Fibroblast of lung (primary cell): ENCODE measurements around the gene ADAR. TPM values are rescaled to one million over a fixed set of nuclear protein-coding genes. Genes with fewer than 3 reads are reported as not detected.

ENCODE experiments used
- DNase-seq, 2 donors: peaks; one replicate each; pipeline versions ENCODE4 v3.0.0 to v3.0.0-alpha.2; 2010; ENCODE audit warnings: low read depth in 2 of 2
- H2AFZ ChIP-seq: 2 replicates; pipeline ENCODE4 v1.5.1; 2012; ENCODE audit warnings: low read length, control low read depth, inconsistent platforms
- H3K27ac ChIP-seq: 2 replicates; pipeline ENCODE4 v1.5.1; 2011; ENCODE audit warnings: low read length, control low read depth; ENCODE audit not compliant: insufficient read depth
- H3K27me3 ChIP-seq: 2 replicates; pipeline ENCODE4 v1.5.1; 2011; ENCODE audit warnings: mild to moderate bottlenecking, low read length; ENCODE audit not compliant: control insufficient read depth, insufficient read depth
- H3K36me3 ChIP-seq: 2 replicates; pipeline ENCODE4 v1.5.1; 2011; ENCODE audit warnings: low read length; ENCODE audit not compliant: control insufficient read depth, insufficient read depth
- H3K4me1 ChIP-seq: 2 replicates; pipeline ENCODE4 v1.5.1; 2011; ENCODE audit warnings: low read length; ENCODE audit not compliant: control insufficient read depth, insufficient read depth; ENCODE audit errors: extremely low read depth
- H3K4me2 ChIP-seq: 2 replicates; pipeline ENCODE4 v1.5.1; 2011; ENCODE audit warnings: low read length, control low read depth; ENCODE audit not compliant: insufficient read depth; ENCODE audit errors: extremely low read depth
- H3K4me3 ChIP-seq, 4 experiments: fragments of 200-600 bp in 1 of 4; sonication (generic) in 1 of 4; replicated peaks in 1 of 4; 2 replicates each; pipeline ENCODE4 v1.5.1; 2011 to 2016; ENCODE audit warnings: low read length in 4 of 4, low read depth in 3 of 4, mild to moderate bottlenecking in 3 of 4, control low read depth in 2 of 4, inconsistent platforms in 1 of 4, mixed read lengths in 1 of 4; ENCODE audit not compliant: insufficient read depth in 1 of 4; ENCODE audit errors: control extremely low read depth in 1 of 4
- H3K79me2 ChIP-seq: 2 replicates; pipeline ENCODE4 v1.5.1; 2012; ENCODE audit warnings: mild to moderate bottlenecking, low read length, inconsistent platforms; ENCODE audit not compliant: control insufficient read depth, insufficient read depth
- H3K9ac ChIP-seq: 2 replicates; pipeline ENCODE4 v1.5.1; 2011; ENCODE audit warnings: mild to moderate bottlenecking, low read length, control low read depth; ENCODE audit not compliant: insufficient read depth
- H3K9me3 ChIP-seq: 2 replicates; pipeline ENCODE4 v1.5.1; 2012; ENCODE audit warnings: low read depth, low read length; ENCODE audit not compliant: control insufficient read depth, insufficient read depth
- H4K20me1 ChIP-seq: 2 replicates; pipeline ENCODE4 v1.5.1; 2011; ENCODE audit warnings: low read length; ENCODE audit not compliant: control insufficient read depth, insufficient read depth; ENCODE audit errors: extremely low read depth
- CTCF ChIP-seq, 2 donors: IDR thresholded peaks in 1 of 2; conservative IDR thresholded peaks in 1 of 2; 1 replicate in 1 of 2; 2 replicates in 1 of 2; pipeline ENCODE4 v1.5.1; 2011 to 2012; ENCODE audit warnings: low read length in 2 of 2, control low read depth in 1 of 2, inconsistent platforms in 1 of 2, low read depth in 1 of 2, mild to moderate bottlenecking in 1 of 2
- EZH2 ChIP-seq: IDR thresholded peaks from 2 replicates; pipeline ENCODE4 v1.5.1; 2012; ENCODE audit warnings: low read length, control low read depth, mild to moderate bottlenecking; ENCODE audit errors: missing control alignments
- polyA plus RNA-seq, 2 donors: library from polyadenylated mRNA; depleted of rRNA in 1 of 2; stranded (reverse) in 1 of 2; unstranded in 1 of 2; fragments of >200 nt; gene quantifications; 2 replicates each; pipeline ENCODE4 v1.2.1, GENCODE V29; 2011 to 2012; ENCODE audit warnings: missing spikeins in 1 of 2
- total RNA-seq: library from RNA; depleted of rRNA; stranded (reverse); fragments of >200 nt; gene quantifications from 2 replicates; pipeline ENCODE4 v1.2.1, GENCODE V29; 2014

The ADAR gene
- total and polyA plus RNA-seq, 2 donors (not counting 1 experiment from before 2014, with no cell fraction given): 98.4 to 140 TPM

- H3K9ac ChIP-seq: no peak overlapping the region
- no peak overlapping the region for H2AFZ ChIP-seq
- TF ChIP-seq EZH2 (no peak), CTCF (conservative IDR thresholded peaks at IDR 0.05 in 1 of 2, IDR thresholded peaks at IDR 0.05 in 1 of 2; ENCODE audit: low read depth in 1 of 2, low read length in 2 of 2) (no peak)
- no peaks in the 10 kb centered on the region for H3K27me3 ChIP-seq
- H3K4me1 ChIP-seq: no peaks in the 10 kb centered on the region
- no peak overlapping the region for H3K27ac ChIP-seq
- no peaks in the 10 kb centered on the region for H4K20me1 ChIP-seq
- H3K79me2 ChIP-seq: peaks cover 2% of the 10 kb centered on the region
- no peak overlapping the region for H3K4me2 ChIP-seq
- peaks cover 35% of the 10 kb centered on the region for H3K36me3 ChIP-seq
- no peaks in the 10 kb centered on the region for H3K9me3 ChIP-seq
- DNase-seq: no peak
- no peak overlapping the region for H3K4me3 ChIP-seq
These were observed 57.9 kb downstream of the ADAR start for GRCh38 chr1:154550070-154550469.

GRCh38 chr1:154549202-154549770 is 58.7 kb downstream of the ADAR start:
- H3K4me3 ChIP-seq: no peak overlapping the region
- TF ChIP-seq EZH2 (no peak), CTCF (conservative IDR thresholded peaks at IDR 0.05 in 1 of 2, IDR thresholded peaks at IDR 0.05 in 1 of 2; ENCODE audit: low read depth in 1 of 2, low read length in 2 of 2) (no peak)
- H3K9ac ChIP-seq: no peak overlapping the region
- DNase-seq: no peak
- H3K79me2 ChIP-seq: no peaks in the 10 kb centered on the region
- H3K27ac ChIP-seq: no peak overlapping the region
- peaks cover 30% of the 10 kb centered on the region for H3K36me3 ChIP-seq
- H4K20me1 ChIP-seq: no peaks in the 10 kb centered on the region
- H3K9me3 ChIP-seq: no peaks in the 10 kb centered on the region
- H3K27me3 ChIP-seq: no peaks in the 10 kb centered on the region
- no peak overlapping the region for H3K4me2 ChIP-seq
- H3K4me1 ChIP-seq: no peaks in the 10 kb centered on the region
- no peak overlapping the region for H2AFZ ChIP-seq

- Histone ChIP-seq H3K4me1 (no peaks in the 10 kb centered on the region), H3K4me2 (no peak overlapping the region), H3K27ac (no peak overlapping the region), H3K9me3 (no peaks in the 10 kb centered on the region), H3K27me3 (no peaks in the 10 kb centered on the region), H3K79me2 (no peaks in the 10 kb centered on the region), H4K20me1 (no peaks in the 10 kb centered on the region), H3K9ac (no peak overlapping the region), H3K4me3 (no peak overlapping the region), H3K36me3 (peaks cover 25% of the 10 kb centered on the region), H2AFZ (no peak overlapping the region)
- no peak for DNase-seq
- TF ChIP-seq CTCF (conservative IDR thresholded peaks at IDR 0.05 in 1 of 2, IDR thresholded peaks at IDR 0.05 in 1 of 2; ENCODE audit: low read depth in 1 of 2, low read length in 2 of 2) (no peak), EZH2 (no peak)
These were observed 60.0 kb downstream of the ADAR start for GRCh38 chr1:154548028-154548427.
